ENCODE results near the gene RIMBP2.

GRCh38 chr12:130590685-130591084, 125.4 kb downstream of the RIMBP2 start:
- TF ChIP-seq POLR2AphosphoS5 (IDR thresholded peaks at IDR 0.05; ENCODE audit: low read depth, low read length) (no peak), TAF1 (IDR thresholded peaks at IDR 0.05; ENCODE audit: borderline replicate concordance, low read depth, low read length) (no peak), POLR2A (IDR thresholded peaks at IDR 0.05; ENCODE audit: low read depth, low read length) (no peak)

Data from GM12892 (cell line).